ENCODE results near the gene TEAD1. TPM values are rescaled to one million over a fixed set of nuclear protein-coding genes. Genes with fewer than 3 reads are reported as not detected.

TEAD1 gene
- total and polyA plus RNA-seq, 9 of the 15 experiments (the other 6 are each of a cell fraction or from before 2014, with no cell fraction given): 1.7 to 17.7 (median 10.8) TPM

GRCh38 chr11:12768726-12769673 is 94.8 kb downstream of the TEAD1 start (continued):
- TF ChIP-seq, protein P1, sequence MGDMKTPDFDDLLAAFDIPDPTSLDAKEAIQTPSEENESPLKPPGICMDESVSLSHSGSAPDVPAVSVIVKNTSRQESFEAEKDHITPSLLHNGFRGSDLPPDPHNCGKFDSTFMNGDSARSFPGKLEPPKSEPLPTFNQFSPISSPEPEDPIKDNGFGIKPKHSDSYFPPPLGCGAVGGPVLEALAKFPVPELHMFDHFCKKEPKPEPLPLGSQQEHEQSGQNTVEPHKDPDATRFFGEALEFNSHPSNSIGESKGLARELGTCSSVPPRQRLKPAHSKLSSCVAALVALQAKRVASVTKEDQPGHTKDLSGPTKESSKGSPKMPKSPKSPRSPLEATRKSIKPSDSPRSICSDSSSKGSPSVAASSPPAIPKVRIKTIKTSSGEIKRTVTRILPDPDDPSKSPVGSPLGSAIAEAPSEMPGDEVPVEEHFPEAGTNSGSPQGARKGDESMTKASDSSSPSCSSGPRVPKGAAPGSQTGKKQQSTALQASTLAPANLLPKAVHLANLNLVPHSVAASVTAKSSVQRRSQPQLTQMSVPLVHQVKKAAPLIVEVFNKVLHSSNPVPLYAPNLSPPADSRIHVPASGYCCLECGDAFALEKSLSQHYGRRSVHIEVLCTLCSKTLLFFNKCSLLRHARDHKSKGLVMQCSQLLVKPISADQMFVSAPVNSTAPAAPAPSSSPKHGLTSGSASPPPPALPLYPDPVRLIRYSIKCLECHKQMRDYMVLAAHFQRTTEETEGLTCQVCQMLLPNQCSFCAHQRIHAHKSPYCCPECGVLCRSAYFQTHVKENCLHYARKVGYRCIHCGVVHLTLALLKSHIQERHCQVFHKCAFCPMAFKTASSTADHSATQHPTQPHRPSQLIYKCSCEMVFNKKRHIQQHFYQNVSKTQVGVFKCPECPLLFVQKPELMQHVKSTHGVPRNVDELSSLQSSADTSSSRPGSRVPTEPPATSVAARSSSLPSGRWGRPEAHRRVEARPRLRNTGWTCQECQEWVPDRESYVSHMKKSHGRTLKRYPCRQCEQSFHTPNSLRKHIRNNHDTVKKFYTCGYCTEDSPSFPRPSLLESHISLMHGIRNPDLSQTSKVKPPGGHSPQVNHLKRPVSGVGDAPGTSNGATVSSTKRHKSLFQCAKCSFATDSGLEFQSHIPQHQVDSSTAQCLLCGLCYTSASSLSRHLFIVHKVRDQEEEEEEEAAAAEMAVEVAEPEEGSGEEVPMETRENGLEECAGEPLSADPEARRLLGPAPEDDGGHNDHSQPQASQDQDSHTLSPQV (IDR thresholded peaks at IDR 0.05): no peak
- no peak for TF ChIP-seq CCAR2 (IDR thresholded peaks at IDR 0.05; ENCODE audit: low read depth, low read length)
- no peak for TF ChIP-seq ZNF77 (CRISPR knock-in tag; IDR thresholded peaks at IDR 0.05)
- TF ChIP-seq BCL6 (CRISPR knock-in tag; IDR thresholded peaks at IDR 0.05): no peak
- TF ChIP-seq NFYB (IDR thresholded peaks at IDR 0.05; ENCODE audit: extremely low read depth, insufficient read length): no peak
- 0 out of 2 replicates have a peak, but pooled peaks have one; percentile 6 for TF ChIP-seq JUND (IDR thresholded peaks at IDR 0.05; ENCODE audit: borderline replicate concordance, low read depth, low read length)
- TF ChIP-seq JUND (tag; IDR thresholded peaks at IDR 0.05; ENCODE audit: borderline replicate concordance, low read depth, low read length): no peak
- TF ChIP-seq LCOR (CRISPR knock-in tag; IDR thresholded peaks at IDR 0.05): no peak
- no peak for TF ChIP-seq ZEB2 (IDR thresholded peaks at IDR 0.05)
- no peak for TF ChIP-seq CREBBP (IDR thresholded peaks at IDR 0.05; ENCODE audit: low read depth, low read length)
- TF ChIP-seq MCM3 (IDR thresholded peaks at IDR 0.05): no peak
- TF ChIP-seq, protein P2, sequence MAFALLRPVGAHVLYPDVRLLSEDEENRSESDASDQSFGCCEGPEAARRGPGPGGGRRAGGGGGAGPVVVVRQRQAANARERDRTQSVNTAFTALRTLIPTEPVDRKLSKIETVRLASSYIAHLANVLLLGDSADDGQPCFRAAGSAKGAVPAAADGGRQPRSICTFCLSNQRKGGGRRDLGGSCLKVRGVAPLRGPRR (CRISPR knock-in tag; IDR thresholded peaks at IDR 0.05): no peak
- no peak for TF ChIP-seq TEAD4 (IDR thresholded peaks at IDR 0.05; ENCODE audit: low read length)
- TF ChIP-seq TEAD4 (CRISPR knock-in tag; IDR thresholded peaks at IDR 0.05; ENCODE audit: borderline replicate concordance): no peak
- TF ChIP-seq CBX3 (IDR thresholded peaks at IDR 0.05; ENCODE audit: borderline replicate concordance in 1 of 2, low read length in 2 of 2): no peak
- no peak for TF ChIP-seq KLF1 (tag; IDR thresholded peaks at IDR 0.05)
- peak; percentile 73 for TF ChIP-seq DPF2 (IDR thresholded peaks at IDR 0.05)
- peak; percentile 21 for TF ChIP-seq ARID1B (IDR thresholded peaks at IDR 0.05)
- TF ChIP-seq ZNF282 (CRISPR knock-in tag; IDR thresholded peaks at IDR 0.05): no peak
- TF ChIP-seq, protein P3, sequence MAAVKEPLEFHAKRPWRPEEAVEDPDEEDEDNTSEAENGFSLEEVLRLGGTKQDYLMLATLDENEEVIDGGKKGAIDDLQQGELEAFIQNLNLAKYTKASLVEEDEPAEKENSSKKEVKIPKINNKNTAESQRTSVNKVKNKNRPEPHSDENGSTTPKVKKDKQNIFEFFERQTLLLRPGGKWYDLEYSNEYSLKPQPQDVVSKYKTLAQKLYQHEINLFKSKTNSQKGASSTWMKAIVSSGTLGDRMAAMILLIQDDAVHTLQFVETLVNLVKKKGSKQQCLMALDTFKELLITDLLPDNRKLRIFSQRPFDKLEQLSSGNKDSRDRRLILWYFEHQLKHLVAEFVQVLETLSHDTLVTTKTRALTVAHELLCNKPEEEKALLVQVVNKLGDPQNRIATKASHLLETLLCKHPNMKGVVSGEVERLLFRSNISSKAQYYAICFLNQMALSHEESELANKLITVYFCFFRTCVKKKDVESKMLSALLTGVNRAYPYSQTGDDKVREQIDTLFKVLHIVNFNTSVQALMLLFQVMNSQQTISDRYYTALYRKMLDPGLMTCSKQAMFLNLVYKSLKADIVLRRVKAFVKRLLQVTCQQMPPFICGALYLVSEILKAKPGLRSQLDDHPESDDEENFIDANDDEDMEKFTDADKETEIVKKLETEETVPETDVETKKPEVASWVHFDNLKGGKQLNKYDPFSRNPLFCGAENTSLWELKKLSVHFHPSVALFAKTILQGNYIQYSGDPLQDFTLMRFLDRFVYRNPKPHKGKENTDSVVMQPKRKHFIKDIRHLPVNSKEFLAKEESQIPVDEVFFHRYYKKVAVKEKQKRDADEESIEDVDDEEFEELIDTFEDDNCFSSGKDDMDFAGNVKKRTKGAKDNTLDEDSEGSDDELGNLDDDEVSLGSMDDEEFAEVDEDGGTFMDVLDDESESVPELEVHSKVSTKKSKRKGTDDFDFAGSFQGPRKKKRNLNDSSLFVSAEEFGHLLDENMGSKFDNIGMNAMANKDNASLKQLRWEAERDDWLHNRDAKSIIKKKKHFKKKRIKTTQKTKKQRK (IDR thresholded peaks at IDR 0.05; ENCODE audit: borderline replicate concordance, low read depth, low read length): no peak
- no peak for TF ChIP-seq POLR2G (IDR thresholded peaks at IDR 0.05; ENCODE audit: low read depth, low read length)
- TF ChIP-seq HMGN3 (IDR thresholded peaks at IDR 0.05; ENCODE audit: borderline replicate concordance, extremely low read depth, insufficient read length, low read depth, low read length): no peak
